HG03439 (cell line): ENCODE results near the gene AKAP10.
"Not testable (repeated sequence)": the region's sequence is repeated elsewhere in the genome, so short reads cannot be mapped to it uniquely, and the experiment has no call there.

ENCODE experiments used
- ATAC-seq: cut with Tn5 transposase; IDR thresholded peaks from one replicate; pipeline ENCODE4 v1.9.1; 2021; ENCODE audit warnings: mild to moderate bottlenecking, moderate library complexity; ENCODE audit not compliant: unreplicated experiment

The AKAP10 gene

GRCh38 chr17:19935169-19935568 is 42.5 kb downstream of the AKAP10 start:
- ATAC-seq, result no peak

- ATAC-seq, result no peak
Observed at GRCh38 chr17:19933628-19934027, 44.0 kb downstream of the AKAP10 start.

GRCh38 chr17:19933221-19933620 is 44.4 kb downstream of the AKAP10 start:
- no peak for ATAC-seq

- no peak for ATAC-seq
Observed at GRCh38 chr17:19928299-19928698, 49.3 kb downstream of the AKAP10 start.

- ATAC-seq, result no peak
Observed at GRCh38 chr17:19915245-19915978, 62.2 kb downstream of the AKAP10 start.

GRCh38 chr17:19911033-19911432 is 66.6 kb downstream of the AKAP10 start:
- ATAC-seq, result no peak

- ATAC-seq, result no peak
Observed at GRCh38 chr17:19909139-19909538, 68.5 kb downstream of the AKAP10 start.

GRCh38 chr17:19905502-19905901 is 72.1 kb downstream of the AKAP10 start:
- no peak for ATAC-seq

- ATAC-seq, result no peak
Observed at GRCh38 chr17:19904924-19905323, 72.7 kb downstream of the AKAP10 start.

- no peak for ATAC-seq
Observed at GRCh38 chr17:19904412-19904811, 73.2 kb downstream of the AKAP10 start.

- no peak for ATAC-seq
Observed at GRCh38 chr17:19900809-19901208, 76.8 kb downstream of the AKAP10 start.

- ATAC-seq, result no peak
Observed at GRCh38 chr17:19897903-19898302, 79.7 kb downstream of the AKAP10 start.

GRCh38 chr17:19897090-19897837 is 80.4 kb downstream of the AKAP10 start:
- ATAC-seq, result no peak

- no peak for ATAC-seq
Observed at GRCh38 chr17:19896679-19897078, 80.9 kb downstream of the AKAP10 start.

- ATAC-seq, result not testable (repeated sequence)
Observed at GRCh38 chr17:19890554-19890953, 87.1 kb downstream of the AKAP10 start.

GRCh38 chr17:19890001-19890400 is 87.6 kb downstream of the AKAP10 start:
- ATAC-seq, result not testable (repeated sequence)

GRCh38 chr17:19886116-19886515 is 91.5 kb downstream of the AKAP10 start:
- no peak for ATAC-seq

GRCh38 chr17:19883537-19884215 is 94.0 kb downstream of the AKAP10 start:
- ATAC-seq, result no peak

- ATAC-seq, result no peak
Observed at GRCh38 chr17:19880393-19880792, 97.2 kb downstream of the AKAP10 start.

GRCh38 chr17:19877364-19877945 is 100.2 kb downstream of the AKAP10 start:
- no peak for ATAC-seq

GRCh38 chr17:19876529-19877161 is 101.0 kb downstream of the AKAP10 start:
- no peak for ATAC-seq
